GM19238 (cell line): ENCODE data around the gene GPR179.
A peak's percentile ranks its signal among the peaks of the same experiment; 100 is the strongest.
"Not testable (repeated sequence)": the region's sequence is repeated elsewhere in the genome, so short reads cannot be mapped to it uniquely, and the experiment has no call there.

Experiments
- DNase-seq: peaks from one replicate; pipeline ENCODE4 v3.0.0; 2011; ENCODE audit warnings: low spot score; ENCODE audit not compliant: insufficient read length

Gene GPR179

DNA sequence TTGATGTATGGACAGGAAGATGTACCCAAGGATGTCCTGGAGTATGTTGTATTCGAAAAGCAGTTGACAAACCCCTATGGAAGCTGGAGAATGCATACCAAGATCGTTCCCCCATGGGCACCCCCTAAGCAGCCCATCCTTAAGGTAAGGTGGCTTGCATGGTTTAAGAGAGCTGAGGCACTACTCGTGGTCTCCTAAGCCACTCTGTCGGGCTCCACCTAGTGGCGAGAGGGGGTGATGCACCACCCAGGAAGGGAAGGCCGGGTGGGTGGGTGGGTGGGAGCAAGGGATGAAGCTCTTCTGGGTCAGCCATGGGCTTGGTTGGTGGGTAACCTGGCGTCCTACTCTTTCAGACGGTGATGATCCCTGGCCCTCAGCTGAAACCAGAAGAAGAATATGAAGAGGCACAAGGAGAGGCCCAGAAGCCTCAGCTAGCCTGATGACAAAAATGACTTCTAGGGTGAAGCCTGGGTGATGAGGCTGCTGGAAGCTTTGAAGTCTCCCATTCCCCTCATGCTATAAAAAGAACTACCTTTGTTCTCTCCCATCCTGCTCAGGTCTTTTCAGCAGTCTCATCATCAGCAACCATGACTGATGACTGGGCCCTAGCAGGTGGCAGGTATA lies 21.5 kb downstream of the GPR179 start:
- peak; percentile 74 for DNase-seq

GRCh38 chr17:38320482-38320881 lies 23.3 kb downstream of the GPR179 start:
- no peak for DNase-seq

DNA sequence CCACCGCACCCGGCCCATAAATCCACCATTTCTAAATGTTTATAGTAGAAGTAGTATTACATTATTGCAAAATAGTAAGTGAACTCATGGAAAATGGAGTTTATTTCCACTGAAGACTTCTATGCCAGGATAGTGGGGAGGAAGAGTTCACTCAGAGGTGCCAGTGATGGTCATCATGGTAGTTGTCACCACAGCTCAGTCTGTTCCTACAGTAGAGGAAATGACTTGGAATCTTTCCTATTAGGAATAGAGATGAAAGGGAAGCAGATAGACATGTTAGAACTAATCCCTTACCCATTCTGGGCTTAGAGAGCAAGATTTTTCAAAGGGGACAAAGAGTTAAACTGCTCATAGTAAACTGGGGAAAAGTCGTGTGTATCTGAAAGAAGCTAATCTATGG lies 26.7 kb downstream of the GPR179 start:
- no peak for DNase-seq

- no peak for DNase-seq
These were observed 28.3 kb downstream of the GPR179 start for GRCh38 chr17:38315497-38315896.

- DNase-seq, result peak; percentile 86
These were observed 46.8 kb downstream of the GPR179 start, which contains the start of gene MRPL45 for GRCh38 chr17:38296834-38297517. Gene MRPL45 (plus strand): TSS chr17:38297168. CDS start chr17:38297184, 16 bp downstream.

GRCh38 chr17:38295602-38296365 lies 48.0 kb downstream of the GPR179 start:
- not testable (repeated sequence) for DNase-seq

DNA sequence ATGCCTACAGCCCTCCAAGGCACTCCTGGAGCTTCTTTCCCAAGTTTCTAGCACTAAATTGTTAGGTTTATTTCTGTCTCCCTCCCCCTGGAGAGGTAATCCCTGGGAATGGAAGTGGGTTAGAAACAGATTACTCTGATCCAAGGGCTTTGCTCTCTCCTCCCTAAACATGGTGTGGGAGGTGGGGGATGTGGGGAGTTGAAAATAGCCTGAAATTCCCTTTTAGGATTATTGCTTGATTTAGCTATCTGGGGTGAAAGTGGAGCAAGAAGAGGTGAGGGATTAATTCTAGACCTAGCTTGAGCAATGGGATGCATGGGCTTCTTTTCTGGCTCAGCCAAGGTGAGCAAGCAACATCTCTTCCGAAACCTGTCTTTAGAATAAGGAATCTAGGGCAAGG lies 54.0 kb downstream of the GPR179 start:
- not testable (repeated sequence) for DNase-seq

GRCh38 chr17:38288217-38288827 lies 55.4 kb downstream of the GPR179 start:
- DNase-seq, result not testable (repeated sequence)

- not testable (repeated sequence) for DNase-seq
These were observed 57.2 kb downstream of the GPR179 start for GRCh38 chr17:38286501-38287091.

DNA sequence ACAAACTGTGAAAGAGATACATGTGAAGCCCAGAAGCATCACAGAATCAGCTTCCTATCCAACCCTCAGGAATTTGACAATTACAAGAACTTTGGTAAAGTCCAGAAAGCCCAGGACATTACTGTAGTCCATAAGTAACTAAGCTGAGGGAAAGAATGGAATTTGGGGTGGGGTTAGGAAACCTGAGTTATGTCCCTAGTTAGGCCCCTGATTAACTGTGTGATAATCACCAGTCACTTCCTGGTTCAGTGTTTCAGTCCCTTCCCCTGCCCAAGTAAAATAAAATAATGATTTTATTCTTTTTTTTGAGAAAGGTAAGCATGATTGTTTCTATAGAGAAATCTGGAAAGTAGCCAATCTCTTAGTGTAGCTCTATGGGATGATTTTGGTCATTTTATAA lies 57.8 kb downstream of the GPR179 start:
- DNase-seq, result not testable (repeated sequence)
